ENCODE measurements around the gene TTC38.

The TTC38 gene

DNA sequence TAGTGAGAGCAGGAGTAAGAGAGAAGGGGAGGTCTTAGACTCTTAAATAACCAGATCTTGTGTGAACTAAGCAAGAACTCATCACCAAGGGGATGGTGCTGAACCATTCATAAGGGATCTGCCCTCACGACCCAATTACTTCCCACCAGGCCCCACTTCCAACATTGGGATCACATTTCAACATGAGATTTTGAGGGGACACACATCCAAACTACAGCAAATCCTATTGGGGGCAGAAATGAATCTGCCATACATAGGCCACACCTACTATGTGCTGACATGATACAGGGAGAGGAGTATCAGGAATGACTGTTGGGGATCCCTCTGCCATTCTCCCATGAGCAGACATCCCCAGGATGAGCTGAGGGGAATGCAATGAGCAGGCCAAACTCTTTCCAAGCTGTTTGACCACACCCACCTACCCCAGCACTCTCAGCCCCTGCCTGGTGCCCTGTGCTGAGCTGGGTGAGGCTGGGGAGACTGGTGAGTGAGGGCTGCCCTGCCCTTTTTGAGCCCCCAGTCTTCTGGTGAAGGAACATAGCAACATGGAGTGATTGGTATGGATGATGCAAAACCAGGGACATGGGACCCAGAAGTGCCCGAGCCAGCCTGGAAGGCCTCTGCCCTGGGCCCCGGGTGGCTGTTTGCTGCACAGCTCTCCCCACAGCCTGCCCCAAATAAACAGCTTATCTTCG is 27.6 kb downstream of the TTC38 start:
- peaks cover 45% of the 10 kb centered on the region for H3K79me2 ChIP-seq (ENCODE audit: control insufficient read depth, low read length)
- H3K4me3 ChIP-seq (ENCODE audit: low read length), result peak overlapping the region; percentile 96
- no peaks in the 10 kb centered on the region for H3K9me2 ChIP-seq (replicated peaks; ENCODE audit: control insufficient read depth, low read length)
- H3F3A ChIP-seq (ENCODE audit: control insufficient read depth, insufficient read depth), result peaks cover 6% of the 10 kb centered on the region
- no peak for TF ChIP-seq EZH2phosphoT487 (IDR thresholded peaks at IDR 0.05; ENCODE audit: borderline replicate concordance, low read length)
- no peak for TF ChIP-seq CTCF (IDR thresholded peaks at IDR 0.05; ENCODE audit: low read depth, low read length, poor library complexity, severe bottlenecking)
- peak overlapping the region; percentile 75 for H3K27ac ChIP-seq (ENCODE audit: low read depth, low read length)
- H3K36me3 ChIP-seq (ENCODE audit: control insufficient read depth, low read length), result peaks cover 32% of the 10 kb centered on the region
- peak overlapping the region; percentile 97 for H3K4me2 ChIP-seq (ENCODE audit: low read length)
- peaks cover 55% of the 10 kb centered on the region for H3K4me1 ChIP-seq (ENCODE audit: control insufficient read depth, low read length)
- no peaks in the 10 kb centered on the region for H3K27me3 ChIP-seq (ENCODE audit: control insufficient read depth, low read length)
- no peaks in the 10 kb centered on the region for H3K9me3 ChIP-seq (ENCODE audit: control insufficient read depth, insufficient read depth, low read length)
- H4K20me1 ChIP-seq (ENCODE audit: control insufficient read depth, insufficient read depth, low read depth, low read length), result no peaks in the 10 kb centered on the region

- H4K20me1 ChIP-seq (ENCODE audit: control insufficient read depth, insufficient read depth, low read depth, low read length), result no peaks in the 10 kb centered on the region
- peak within 1 kb of the TSS; percentile 96 for H3K4me3 ChIP-seq (ENCODE audit: low read length)
- peak; percentile 29 for TF ChIP-seq CTCF (IDR thresholded peaks at IDR 0.05; ENCODE audit: low read depth, low read length, poor library complexity, severe bottlenecking)
- TF ChIP-seq EZH2phosphoT487 (IDR thresholded peaks at IDR 0.05; ENCODE audit: borderline replicate concordance, low read length), result no peak
- H3F3A ChIP-seq (ENCODE audit: control insufficient read depth, insufficient read depth), result peaks cover 6% of the 10 kb centered on the region
- peaks cover 55% of the 10 kb centered on the region for H3K4me1 ChIP-seq (ENCODE audit: control insufficient read depth, low read length)
- no peaks in the 10 kb centered on the region for H3K9me2 ChIP-seq (replicated peaks; ENCODE audit: control insufficient read depth, low read length)
- H3K36me3 ChIP-seq (ENCODE audit: control insufficient read depth, low read length), result peaks cover 41% of the 10 kb centered on the region
- no peaks in the 10 kb centered on the region for H3K9me3 ChIP-seq (ENCODE audit: control insufficient read depth, insufficient read depth, low read length)
- H3K27me3 ChIP-seq (ENCODE audit: control insufficient read depth, low read length), result no peaks in the 10 kb centered on the region
- peak within 1 kb of the TSS; percentile 97 for H3K4me2 ChIP-seq (ENCODE audit: low read length)
- H3K27ac ChIP-seq (ENCODE audit: low read depth, low read length), result peak within 1 kb of the TSS; percentile 75
- peaks cover 56% of the 10 kb centered on the region for H3K79me2 ChIP-seq (ENCODE audit: control insufficient read depth, low read length)
Observed at GRCh38 chr22:46296257-46297150, 28.7 kb downstream of the TTC38 start, which contains the start of gene GTSE1. GTSE1 (plus strand) TSS chr22:46296870; CDS start chr22:46297401, 531 bp downstream.

DNA sequence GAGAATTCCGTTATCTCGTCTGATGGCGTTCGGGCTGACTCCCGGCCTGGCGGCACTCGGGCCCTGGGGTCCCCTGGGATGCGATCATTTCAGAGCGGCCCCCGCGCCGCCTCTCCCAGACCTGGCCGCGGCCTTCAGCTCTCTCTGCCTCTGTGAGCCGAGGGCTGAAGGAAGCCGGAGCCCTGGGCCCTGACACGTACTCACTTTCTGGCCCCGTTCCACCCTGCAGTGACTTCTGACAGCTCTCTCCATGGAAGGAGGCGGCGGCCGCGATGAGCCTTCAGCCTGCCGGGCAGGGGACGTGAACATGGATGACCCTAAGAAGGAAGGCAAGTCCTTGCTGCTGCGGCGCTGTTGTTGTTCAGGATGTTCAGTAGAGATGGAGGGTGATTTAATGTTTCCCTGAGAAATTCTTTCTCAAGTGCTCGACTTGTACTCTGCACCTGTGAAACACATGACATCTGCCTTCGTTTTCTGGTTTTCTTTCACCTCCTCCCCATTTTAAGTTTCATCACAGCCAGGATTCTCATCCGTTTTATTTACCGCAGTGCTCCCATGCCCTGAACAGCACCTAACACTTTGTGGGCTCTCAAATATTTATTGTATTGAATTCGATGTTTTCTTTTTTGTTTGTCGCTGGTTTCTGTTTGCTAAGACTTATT is 29.5 kb downstream of the TTC38 start:
- Histone ChIP-seq H3K79me2 (ENCODE audit: control insufficient read depth, low read length) (peaks cover 63% of the 10 kb centered on the region), H3K4me2 (ENCODE audit: low read length) (peak overlapping the region; percentile 97), H3K4me3 (ENCODE audit: low read length) (peak overlapping the region; percentile 96), H3K4me1 (ENCODE audit: control insufficient read depth, low read length) (peaks cover 54% of the 10 kb centered on the region), H4K20me1 (ENCODE audit: control insufficient read depth, insufficient read depth, low read depth, low read length) (no peaks in the 10 kb centered on the region), H3K27ac (ENCODE audit: low read depth, low read length) (peak overlapping the region; percentile 75), H3F3A (ENCODE audit: control insufficient read depth, insufficient read depth) (peaks cover 6% of the 10 kb centered on the region), H3K9me3 (ENCODE audit: control insufficient read depth, insufficient read depth, low read length) (no peaks in the 10 kb centered on the region), H3K36me3 (ENCODE audit: control insufficient read depth, low read length) (peaks cover 45% of the 10 kb centered on the region), H3K9me2 (replicated peaks; ENCODE audit: control insufficient read depth, low read length) (no peaks in the 10 kb centered on the region), H3K27me3 (ENCODE audit: control insufficient read depth, low read length) (no peaks in the 10 kb centered on the region)
- TF ChIP-seq EZH2phosphoT487 (IDR thresholded peaks at IDR 0.05; ENCODE audit: borderline replicate concordance, low read length) (no peak), CTCF (IDR thresholded peaks at IDR 0.05; ENCODE audit: low read depth, low read length, poor library complexity, severe bottlenecking) (no peak)
